ENCODE data around the gene DYNC1LI2.
"Not testable (repeated sequence)": the region's sequence is repeated elsewhere in the genome, so short reads cannot be mapped to it uniquely, and the experiment has no call there.

Gene DYNC1LI2

DNA sequence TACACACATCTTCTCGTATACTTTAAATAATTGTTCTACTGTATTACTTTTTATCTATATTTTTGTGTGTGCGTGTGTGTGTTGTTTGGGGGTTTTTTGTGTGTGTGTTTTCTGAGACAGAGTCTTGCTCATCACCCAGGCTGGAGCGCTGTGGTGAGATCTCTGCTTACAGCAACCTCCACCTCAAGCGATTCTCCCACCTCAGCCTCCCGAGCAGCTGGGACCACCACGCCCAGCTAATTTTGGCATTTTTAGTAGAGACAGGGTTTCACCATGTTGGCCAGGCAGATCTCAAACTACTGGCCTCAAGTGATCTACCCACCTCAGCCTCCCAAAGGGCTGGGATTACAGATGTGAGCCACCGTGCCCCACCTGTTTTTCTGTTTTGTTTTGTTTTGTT lies 53.4 kb downstream of the DYNC1LI2 start:
- no peak for DNase-seq (ENCODE audit: low read depth in 2 of 3, low spot score in 1 of 3)

DNA sequence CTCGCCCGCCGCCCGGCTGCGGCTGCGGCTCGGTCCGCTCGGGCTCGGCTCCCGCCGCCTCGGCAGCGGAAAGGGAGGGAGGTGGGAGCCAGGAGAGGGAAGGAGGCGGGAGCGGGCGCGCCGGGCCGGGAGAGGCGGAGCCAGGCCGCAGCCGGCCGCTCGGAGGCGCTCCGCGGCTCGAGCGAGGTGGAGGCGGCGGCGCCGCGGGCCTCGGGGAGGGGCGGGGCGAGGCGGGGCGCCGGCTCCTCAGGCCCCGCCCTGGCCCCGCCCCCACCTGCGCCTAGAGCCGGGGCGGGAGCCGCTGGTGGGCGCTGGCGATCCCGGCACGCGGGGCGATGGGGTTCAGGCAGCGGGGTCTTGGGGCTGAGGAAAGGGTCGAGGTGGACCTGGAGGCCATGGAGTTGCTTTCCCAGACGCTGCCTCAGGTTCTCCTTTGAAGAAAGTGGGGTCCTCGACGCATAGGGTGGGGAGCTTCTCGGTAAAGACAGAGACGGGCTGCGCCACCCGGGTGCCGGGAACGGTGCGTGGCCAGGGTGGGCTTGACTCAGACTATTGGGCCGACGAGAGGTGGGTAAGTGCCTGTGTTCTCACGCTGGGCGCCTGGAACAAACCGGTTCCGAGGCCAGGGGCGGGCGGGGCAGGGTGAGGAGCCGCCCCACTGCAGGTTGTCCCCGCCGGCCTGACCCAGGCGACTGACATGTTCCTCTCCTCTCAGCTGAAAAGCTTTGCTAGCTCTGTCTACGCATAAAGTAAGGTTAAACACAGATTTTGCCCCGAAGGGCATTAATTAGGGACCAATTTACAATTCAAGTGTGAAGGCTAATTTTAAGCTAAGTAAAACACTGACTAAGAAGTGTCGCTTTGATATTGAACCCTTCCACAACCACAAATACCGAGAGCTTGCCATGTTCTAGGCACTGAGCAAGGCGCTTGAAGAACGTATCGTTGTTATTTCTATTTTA lies 54.5 kb downstream of the DYNC1LI2 start, which contains the start of gene CMTM4:
TSS of gene CMTM4 (minus strand) at position 75 of the 962 bp plus-strand sequence. CDS start 218 bp downstream, outside the sequence.
- peak; percentile 41 to 68 (median 49) for DNase-seq (ENCODE audit: low read depth in 2 of 3, low spot score in 1 of 3)

DNA sequence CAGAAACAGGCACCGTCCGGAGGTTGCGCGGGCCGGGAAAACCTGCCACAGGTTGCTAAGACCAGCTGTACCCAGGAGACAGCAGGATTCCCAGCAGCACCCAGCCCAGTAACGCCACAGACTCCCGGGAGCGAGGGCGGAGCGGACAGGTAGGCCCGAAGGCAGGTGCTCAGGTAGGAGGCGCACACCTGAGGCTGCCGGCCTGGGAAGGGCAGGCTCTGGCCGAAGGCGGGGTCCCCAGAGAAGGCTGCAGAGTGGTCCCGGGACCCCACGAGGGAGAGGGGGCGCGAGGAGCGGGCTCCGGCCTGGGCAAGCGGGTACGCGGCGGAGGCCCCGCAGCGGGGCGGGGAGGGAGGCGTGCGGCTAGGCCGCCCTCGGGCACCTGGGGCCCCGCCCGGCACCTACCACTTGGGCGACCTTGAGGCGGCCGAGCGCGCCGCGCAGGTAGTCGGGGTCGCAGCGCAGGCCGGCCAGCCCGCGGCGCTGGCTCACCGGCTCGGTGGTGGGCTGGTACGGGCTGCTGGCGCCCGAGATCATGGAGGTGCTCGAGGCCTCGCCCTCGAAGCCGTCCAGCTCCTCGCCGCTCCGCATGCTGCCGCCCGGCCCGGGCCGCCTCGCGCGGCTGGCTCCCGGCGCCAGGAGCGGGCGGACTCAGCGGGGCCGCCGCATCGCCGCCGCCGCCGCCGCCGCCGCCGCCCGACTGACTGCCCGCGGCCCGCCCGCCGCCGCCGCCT lies 55.3 kb downstream of the DYNC1LI2 start:
- no peak for DNase-seq (ENCODE audit: low read depth in 2 of 3, low spot score in 1 of 3)

DNA sequence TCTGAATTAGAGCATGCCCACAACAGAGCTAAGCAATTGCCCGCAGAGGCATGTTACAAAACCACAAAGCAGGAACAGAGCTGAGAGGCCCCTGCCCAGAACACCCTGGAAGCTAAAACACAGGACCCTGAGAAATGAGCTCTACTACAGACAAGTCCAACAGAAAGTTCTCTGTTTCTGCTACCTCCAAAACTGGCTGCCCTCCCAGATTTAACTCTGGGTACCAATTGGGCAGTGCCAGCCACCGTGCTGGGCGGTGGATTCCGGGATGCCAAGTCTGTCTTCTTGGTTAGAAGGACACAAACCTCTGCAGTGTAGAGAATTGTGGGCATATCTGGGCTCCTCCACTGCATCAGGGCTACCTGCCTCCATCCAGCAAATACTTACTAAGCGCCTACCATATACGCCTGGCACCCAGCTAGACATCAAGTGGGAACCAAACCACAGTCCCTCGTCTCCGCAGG lies 55.9 kb downstream of the DYNC1LI2 start:
- DNase-seq (ENCODE audit: low read depth in 2 of 3, low spot score in 1 of 3) = no peak

DNA sequence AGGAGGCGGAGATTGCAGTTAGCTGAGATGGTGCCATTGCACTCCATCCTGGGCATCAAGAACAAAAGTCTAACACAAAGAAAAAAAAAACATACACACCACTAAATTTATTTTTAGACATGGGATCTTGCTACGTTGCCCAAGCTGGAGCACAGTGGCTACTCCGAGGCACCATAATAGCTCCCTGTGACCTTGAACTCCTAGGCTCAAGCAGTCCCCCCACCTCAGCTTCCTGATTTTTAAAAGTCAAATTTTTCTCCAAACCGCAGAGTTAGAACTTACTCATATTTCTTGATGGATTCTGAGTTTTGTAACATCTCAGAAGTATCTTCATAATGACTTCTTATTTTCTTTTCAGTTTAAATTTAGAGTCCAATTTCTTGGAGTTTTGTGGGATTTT lies 58.3 kb downstream of the DYNC1LI2 start:
- no peak for DNase-seq (ENCODE audit: low read depth in 2 of 3, low spot score in 1 of 3)

DNA sequence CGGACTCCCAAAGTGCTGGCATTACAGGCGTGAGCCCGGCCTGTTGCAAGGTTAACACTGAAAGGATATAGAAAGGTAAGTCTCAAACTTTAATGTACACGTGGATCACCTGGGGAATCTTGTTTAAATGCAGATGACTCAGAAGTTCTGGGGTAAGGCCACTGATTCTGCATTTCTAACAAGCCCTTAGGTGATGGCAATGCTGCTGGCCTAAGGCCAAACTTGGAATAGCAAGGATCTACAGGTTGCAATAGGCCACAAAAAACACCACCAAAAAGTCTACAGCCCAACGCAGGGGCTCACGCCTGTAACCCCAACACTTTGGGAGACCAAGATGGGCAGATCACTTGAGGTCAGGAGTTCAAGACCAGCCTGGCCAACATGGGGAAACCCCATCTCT lies 59.1 kb downstream of the DYNC1LI2 start:
- no peak for DNase-seq (ENCODE audit: low read depth in 2 of 3, low spot score in 1 of 3)

DNA sequence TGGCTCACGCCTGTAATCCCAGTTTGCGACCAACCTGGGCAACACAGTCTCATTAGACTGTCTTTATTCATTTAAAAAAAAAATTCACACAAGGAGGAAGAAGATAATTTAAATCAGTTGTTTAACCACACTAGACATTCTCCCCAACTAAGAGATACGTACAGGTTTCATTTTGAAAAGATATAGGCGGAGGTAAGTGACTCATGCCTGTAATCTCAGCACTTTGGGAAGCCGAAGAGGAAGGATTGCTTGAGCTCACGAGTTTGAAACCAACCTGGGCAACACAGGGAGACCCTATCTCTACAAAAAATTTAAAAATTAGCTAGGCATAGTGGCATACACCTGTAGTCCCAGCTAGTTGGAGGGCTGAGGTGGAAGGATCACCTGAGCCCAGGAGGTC lies 60.2 kb downstream of the DYNC1LI2 start:
- no peak for DNase-seq (ENCODE audit: low read depth in 2 of 3, low spot score in 1 of 3)

DNA sequence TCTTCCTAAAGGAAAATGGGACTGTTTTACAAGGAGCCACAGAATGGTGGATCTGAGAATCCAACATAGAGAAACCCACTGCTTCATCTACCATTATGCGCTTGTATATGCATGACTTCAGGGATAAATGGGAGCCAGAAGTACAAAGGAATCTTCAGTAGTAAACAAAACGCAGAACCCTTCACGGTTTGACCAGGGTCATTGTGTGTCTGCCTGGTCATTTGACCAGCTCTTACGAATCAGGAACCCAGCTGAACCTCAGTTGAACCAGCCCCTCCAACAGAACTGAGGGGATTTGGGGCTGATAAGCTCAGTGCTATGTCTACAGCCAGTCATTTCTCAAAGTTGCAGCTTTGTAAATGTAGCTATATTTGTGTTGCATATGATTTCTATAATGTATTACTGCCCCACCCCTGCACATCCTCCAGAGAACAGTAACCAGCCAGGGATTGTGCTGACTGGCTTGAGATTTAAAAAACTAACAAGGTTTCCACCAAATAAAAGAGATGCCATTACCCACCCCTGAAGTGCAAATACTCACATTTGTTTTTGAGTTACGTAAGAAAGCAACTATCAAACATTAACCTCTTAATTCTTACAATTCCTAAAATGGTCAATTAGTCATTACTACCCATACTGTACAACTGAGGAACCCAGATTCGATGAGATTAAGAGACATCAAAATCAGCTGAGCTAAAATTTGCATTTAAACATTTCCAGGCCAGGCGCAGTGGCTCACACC lies 61.1 kb downstream of the DYNC1LI2 start:
- DNase-seq (ENCODE audit: low read depth in 2 of 3, low spot score in 1 of 3) = no peak

DNA sequence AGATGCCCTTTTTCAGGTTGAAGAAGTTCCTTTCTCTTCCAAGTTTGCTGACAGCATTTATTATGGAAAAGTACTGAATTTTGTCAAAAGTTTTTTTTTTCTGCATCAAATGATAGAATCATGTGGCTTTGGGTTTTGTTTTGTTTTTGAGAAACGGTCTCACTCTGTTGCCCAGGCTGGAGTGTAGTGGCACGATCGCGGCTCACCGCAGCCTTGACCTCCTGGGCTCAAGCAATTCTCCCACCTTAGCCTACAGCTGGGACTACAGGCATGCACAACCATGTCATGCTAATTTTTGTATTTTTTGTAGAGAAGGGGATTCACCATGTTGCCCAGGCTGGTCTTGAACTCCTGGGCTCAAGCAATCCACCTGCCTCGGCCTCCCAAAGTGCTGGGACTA lies 62.1 kb downstream of the DYNC1LI2 start:
- DNase-seq (ENCODE audit: low read depth in 2 of 3, low spot score in 1 of 3) = no peak

DNA sequence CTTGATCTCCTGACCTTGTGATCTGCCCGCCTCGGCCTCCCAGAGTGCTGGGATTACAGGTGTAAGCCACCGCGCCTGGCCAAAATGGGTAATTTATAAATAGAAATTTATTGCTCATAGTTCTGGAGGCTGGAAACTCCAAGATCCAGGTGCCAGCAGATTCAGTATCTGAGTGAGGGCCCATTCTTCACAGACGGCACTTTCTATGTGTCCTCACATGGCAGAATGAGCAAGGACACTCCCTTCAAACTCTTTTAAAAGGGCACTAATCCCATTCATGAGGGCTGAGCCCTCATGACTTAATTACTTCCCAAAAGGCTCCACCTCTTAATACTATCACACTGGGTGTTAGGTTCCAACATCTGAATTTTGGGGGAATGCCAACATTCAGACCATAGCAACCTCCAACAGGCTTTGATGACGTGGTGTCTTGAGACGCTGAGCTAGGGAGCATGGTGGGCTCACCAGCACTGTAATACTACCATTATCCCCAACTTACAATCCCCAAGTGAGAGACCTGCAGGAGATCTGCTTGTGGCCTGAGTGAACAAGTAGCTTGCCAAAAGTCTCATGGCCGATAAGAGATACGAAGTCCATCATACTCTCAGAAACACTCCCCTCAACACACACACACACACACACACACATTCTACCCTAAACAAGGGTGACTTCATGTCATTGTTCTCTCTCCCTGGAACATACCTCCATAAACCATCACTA lies 63.3 kb downstream of the DYNC1LI2 start:
- DNase-seq (ENCODE audit: low read depth in 2 of 3, low spot score in 1 of 3) = no peak

DNA sequence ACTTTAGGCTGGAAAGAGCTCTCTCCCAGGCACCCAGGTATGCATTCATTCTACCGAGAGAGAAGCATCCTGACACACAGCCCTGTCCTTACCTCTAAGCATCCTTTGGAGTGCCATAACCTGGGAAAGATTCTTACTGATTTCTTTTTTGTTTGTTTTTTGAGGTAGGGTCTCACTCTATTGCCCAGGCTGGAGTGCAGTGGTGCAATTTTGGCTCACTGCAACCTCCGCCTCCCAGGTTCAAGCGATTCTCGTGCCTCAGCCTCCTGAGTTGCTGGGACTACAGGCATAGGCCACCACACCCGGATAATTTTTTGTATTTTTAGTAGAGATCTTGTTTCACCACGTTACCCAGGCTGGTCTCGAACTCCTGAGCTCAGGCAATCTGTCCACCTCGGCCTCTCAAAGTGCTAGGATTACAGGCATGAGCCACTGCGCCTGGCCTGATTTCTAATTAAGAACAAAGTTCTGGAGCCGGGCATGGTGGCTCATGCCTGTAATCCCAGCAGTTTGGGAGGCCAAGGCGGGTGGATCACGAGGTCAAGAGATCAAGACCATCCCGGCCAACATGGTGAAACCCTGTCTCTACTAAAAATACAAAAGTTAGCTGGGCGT lies 65.8 kb downstream of the DYNC1LI2 start:
- not testable (repeated sequence) for DNase-seq (ENCODE audit: low read depth in 2 of 3, low spot score in 1 of 3)

DNA sequence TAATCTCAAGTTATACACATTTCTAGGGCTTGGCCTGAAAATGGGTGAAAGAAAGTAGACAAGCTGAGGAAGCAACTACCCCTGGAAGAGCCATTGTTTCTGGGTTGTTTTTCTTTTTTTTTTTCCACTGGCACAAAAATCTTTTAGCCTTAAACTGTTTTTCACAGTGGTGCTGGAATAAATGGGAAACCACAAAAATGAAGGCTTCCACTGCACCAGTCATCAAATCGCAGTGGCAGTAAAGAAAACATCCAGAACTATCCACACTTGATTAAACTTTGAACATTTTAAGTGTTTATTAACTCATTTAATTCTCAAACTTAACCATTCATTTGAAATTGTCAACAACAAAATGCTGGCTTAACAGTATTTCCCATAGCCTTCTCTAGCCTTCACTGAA lies 69.1 kb downstream of the DYNC1LI2 start:
- no peak for DNase-seq (ENCODE audit: low read depth in 2 of 3, low spot score in 1 of 3)

DNA sequence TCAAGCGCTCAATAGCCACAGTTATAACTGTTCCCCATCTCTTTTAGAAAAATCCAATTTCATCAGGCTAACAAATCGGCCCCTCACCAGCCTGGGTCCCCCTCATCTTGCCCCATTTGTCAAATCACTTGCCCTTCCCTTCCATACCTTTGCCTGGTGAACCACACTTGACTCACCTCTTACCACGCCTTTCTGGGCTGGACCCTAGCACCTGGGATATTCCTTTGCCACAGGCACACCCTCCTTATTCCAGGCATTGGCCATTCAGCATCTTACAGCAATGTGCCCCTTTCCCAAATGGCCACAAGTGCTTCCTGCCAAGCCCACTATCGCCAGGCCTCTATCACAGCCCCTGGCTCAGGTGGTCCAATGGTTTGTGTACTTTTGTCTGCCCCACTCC lies 69.7 kb downstream of the DYNC1LI2 start:
- DNase-seq (ENCODE audit: low read depth in 2 of 3, low spot score in 1 of 3) = no peak

DNA sequence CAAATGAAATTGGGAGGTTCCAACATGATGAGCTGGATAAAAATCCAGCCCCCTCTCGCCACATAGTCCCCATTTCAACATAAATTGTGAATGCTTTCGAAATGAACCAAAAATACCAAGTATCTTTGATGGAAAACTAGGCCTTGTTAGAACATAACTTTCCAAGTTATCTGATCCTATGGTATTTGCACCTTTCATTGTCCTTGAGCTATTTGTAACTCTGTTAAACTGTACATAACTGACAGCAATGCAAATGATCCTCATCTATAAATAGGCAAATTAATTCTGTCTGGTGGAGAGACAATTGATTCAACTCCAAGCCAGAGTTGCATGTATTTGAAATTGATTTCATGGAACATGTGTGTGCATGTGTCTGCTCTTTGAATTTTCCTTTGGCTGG lies 73.1 kb downstream of the DYNC1LI2 start:
- DNase-seq (ENCODE audit: low read depth in 2 of 3, low spot score in 1 of 3) = no peak

DNA sequence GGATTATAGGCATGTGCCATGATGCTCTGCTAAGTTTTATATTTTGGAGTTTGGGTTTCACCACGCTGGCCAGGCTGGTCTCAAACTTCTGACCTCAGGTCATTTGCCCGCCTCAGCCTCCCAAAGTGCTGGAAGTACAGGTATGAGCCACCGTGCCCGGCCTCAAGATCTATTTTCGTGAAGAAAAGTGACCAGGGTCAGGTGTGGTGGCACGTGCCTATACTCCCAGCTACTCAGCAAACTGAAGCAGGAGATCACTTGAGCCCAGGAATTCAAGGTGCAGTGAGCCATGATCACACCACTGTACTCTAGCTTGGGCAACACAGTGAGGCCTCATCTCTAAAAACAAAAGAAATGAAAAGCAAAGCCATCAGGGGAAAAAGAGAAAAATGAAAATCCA lies 73.6 kb downstream of the DYNC1LI2 start:
- no peak for DNase-seq (ENCODE audit: low read depth in 2 of 3, low spot score in 1 of 3)

DNA sequence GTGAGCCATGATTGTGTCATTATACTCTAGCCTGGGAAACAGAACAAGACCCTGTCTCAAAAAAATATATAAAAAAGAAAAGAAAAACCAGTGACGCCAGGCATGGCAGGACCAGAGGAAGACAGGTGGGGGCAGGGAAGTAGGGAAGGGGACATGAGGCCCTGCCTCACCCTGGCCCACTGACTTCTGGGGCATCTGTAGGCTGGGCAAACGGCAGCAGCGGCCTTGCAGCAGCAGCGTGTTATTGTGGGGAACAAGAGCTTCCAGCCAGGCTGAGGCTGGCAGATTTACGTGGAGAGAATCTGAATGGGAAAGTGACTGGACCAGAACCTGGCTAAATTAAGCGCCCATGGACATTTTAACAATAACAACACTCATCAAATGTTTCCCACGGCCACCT lies 74.2 kb downstream of the DYNC1LI2 start:
- no peak for DNase-seq (ENCODE audit: low read depth in 2 of 3, low spot score in 1 of 3)

DNA sequence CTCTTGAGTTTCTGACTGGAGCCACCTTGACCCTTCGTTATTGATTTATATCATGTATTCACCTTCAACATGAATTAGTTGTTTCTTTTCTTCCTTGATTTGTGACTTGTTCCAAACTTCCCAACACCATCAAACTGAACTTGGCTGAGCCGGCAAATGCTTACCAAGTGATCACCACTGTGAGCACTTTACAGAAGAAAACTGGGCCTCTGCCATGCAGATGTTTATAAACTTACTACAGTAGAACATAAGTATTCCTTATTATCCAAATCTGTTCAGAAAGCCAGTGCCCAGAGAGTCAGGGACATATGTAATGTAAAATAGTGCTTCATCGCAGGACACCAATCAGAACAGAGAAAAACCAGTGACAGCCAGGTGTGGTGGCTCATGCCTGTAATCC lies 74.8 kb downstream of the DYNC1LI2 start:
- no peak for DNase-seq (ENCODE audit: low read depth in 2 of 3, low spot score in 1 of 3)

DNA sequence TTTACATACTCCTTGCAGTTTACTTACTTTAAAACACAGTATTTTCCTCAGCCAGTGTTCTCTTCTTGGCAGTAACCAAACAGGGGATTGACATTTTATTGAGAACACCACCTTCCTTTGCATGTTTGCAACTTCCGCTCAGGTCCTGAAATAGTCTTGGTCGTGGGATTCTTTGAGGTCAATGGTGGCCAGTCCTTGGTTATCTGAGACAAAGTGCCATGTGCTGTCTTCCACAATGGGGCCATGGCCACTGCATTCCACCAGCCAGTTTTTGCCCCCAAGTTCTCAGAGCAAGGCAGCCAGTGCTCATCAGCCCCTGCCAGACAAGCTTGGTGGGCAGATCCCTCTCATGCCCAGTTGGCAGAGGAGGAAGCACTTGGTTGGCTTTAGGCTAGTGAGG lies 77.7 kb downstream of the DYNC1LI2 start:
- no peak for DNase-seq (ENCODE audit: low read depth in 2 of 3, low spot score in 1 of 3)

Data from stimulated activated CD4-positive, alpha-beta T cell treated with anti-CD3 and anti-CD28 coated beads, Interleukin-12 subunit alpha, Interleukin-12 subunit beta, amount 100 ng/mL, for 48 hours (primary cell).